ENCODE data around the gene VASH1. TPM values are rescaled to one million over a fixed set of nuclear protein-coding genes. Genes with fewer than 3 reads are reported as not detected.

Gene VASH1
- total and polyA plus RNA-seq, 2 of the 13 experiments (the other 11 are each of a cell fraction or from before 2014, with no cell fraction given): 0.11 to 0.24 TPM

DNA sequence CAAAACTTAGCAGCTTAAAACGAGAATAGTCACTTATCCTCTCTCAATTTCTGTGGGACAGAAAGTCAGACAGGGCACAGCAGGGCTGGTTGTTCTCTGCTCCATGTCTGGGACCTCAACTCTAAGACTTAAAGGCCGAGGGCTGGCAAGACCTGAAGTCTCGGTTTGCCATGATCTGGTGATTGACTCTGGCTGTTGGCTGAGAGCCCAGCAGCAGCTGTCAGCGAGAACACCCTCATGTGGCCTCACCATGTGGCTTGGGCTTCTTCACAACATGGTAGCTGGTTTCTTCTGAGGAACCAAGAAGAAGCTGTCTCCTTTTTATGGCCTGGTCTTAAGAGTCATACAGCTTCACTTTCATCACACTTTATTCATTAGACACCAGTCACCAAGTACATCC lies 1.7 kb upstream of the VASH1 start:
- no peak for DNase-seq (ENCODE audit: low spot score)
- in situ Hi-C loops (cut with HindIII; ENCODE audit: extremely low pct_ligation_motif_present, low pct_unique_long_range_greater_than_20kb): no loop called here
- TF ChIP-seq, protein P1, sequence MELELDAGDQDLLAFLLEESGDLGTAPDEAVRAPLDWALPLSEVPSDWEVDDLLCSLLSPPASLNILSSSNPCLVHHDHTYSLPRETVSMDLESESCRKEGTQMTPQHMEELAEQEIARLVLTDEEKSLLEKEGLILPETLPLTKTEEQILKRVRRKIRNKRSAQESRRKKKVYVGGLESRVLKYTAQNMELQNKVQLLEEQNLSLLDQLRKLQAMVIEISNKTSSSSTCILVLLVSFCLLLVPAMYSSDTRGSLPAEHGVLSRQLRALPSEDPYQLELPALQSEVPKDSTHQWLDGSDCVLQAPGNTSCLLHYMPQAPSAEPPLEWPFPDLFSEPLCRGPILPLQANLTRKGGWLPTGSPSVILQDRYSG (CRISPR knock-in tag; IDR thresholded peaks at IDR 0.05): no peak
- TF ChIP-seq, protein P2, sequence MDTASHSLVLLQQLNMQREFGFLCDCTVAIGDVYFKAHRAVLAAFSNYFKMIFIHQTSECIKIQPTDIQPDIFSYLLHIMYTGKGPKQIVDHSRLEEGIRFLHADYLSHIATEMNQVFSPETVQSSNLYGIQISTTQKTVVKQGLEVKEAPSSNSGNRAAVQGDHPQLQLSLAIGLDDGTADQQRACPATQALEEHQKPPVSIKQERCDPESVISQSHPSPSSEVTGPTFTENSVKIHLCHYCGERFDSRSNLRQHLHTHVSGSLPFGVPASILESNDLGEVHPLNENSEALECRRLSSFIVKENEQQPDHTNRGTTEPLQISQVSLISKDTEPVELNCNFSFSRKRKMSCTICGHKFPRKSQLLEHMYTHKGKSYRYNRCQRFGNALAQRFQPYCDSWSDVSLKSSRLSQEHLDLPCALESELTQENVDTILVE (CRISPR knock-in tag; IDR thresholded peaks at IDR 0.05): no peak
- TF ChIP-seq, protein P3, sequence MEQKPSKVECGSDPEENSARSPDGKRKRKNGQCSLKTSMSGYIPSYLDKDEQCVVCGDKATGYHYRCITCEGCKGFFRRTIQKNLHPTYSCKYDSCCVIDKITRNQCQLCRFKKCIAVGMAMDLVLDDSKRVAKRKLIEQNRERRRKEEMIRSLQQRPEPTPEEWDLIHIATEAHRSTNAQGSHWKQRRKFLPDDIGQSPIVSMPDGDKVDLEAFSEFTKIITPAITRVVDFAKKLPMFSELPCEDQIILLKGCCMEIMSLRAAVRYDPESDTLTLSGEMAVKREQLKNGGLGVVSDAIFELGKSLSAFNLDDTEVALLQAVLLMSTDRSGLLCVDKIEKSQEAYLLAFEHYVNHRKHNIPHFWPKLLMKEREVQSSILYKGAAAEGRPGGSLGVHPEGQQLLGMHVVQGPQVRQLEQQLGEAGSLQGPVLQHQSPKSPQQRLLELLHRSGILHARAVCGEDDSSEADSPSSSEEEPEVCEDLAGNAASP (CRISPR knock-in tag; IDR thresholded peaks at IDR 0.05; ENCODE audit: borderline replicate concordance): no peak
- TF ChIP-seq ZIK1 (CRISPR knock-in tag; IDR thresholded peaks at IDR 0.05; ENCODE audit: borderline replicate concordance, low read depth) (no peak), ESRRA (CRISPR knock-in tag; IDR thresholded peaks at IDR 0.05; ENCODE audit: low read depth) (no peak), ARNTL (CRISPR knock-in tag; IDR thresholded peaks at IDR 0.05) (no peak), ZNF605 (CRISPR knock-in tag; IDR thresholded peaks at IDR 0.05) (no peak), MATR3 (CRISPR knock-in tag; IDR thresholded peaks at IDR 0.05) (no peak), NFATC3 (CRISPR knock-in tag; IDR thresholded peaks at IDR 0.05) (no peak), KLF11 (CRISPR knock-in tag; IDR thresholded peaks at IDR 0.05) (no peak), ZNF780A (CRISPR knock-in tag; IDR thresholded peaks at IDR 0.05) (no peak), ZNF547 (CRISPR knock-in tag; IDR thresholded peaks at IDR 0.05) (no peak), ZNF883 (CRISPR knock-in tag; IDR thresholded peaks at IDR 0.05; ENCODE audit: not compliant biosample characterization) (no peak), ZNF713 (CRISPR knock-in tag; IDR thresholded peaks at IDR 0.05) (no peak)
- TF ChIP-seq, protein P4, sequence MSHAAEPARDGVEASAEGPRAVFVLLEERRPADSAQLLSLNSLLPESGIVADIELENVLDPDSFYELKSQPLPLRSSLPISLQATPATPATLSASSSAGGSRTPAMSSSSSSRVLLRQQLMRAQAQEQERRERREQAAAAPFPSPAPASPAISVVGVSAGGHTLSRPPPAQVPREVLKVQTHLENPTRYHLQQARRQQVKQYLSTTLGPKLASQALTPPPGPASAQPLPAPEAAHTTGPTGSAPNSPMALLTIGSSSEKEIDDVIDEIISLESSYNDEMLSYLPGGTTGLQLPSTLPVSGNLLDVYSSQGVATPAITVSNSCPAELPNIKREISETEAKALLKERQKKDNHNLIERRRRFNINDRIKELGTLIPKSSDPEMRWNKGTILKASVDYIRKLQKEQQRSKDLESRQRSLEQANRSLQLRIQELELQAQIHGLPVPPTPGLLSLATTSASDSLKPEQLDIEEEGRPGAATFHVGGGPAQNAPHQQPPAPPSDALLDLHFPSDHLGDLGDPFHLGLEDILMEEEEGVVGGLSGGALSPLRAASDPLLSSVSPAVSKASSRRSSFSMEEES (CRISPR knock-in tag; IDR thresholded peaks at IDR 0.05): no peak
- TF ChIP-seq, protein P5, sequence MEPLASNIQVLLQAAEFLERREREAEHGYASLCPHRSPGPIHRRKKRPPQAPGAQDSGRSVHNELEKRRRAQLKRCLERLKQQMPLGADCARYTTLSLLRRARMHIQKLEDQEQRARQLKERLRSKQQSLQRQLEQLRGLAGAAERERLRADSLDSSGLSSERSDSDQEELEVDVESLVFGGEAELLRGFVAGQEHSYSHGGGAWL (CRISPR knock-in tag; IDR thresholded peaks at IDR 0.05): no peak
- TF ChIP-seq, protein P6, sequence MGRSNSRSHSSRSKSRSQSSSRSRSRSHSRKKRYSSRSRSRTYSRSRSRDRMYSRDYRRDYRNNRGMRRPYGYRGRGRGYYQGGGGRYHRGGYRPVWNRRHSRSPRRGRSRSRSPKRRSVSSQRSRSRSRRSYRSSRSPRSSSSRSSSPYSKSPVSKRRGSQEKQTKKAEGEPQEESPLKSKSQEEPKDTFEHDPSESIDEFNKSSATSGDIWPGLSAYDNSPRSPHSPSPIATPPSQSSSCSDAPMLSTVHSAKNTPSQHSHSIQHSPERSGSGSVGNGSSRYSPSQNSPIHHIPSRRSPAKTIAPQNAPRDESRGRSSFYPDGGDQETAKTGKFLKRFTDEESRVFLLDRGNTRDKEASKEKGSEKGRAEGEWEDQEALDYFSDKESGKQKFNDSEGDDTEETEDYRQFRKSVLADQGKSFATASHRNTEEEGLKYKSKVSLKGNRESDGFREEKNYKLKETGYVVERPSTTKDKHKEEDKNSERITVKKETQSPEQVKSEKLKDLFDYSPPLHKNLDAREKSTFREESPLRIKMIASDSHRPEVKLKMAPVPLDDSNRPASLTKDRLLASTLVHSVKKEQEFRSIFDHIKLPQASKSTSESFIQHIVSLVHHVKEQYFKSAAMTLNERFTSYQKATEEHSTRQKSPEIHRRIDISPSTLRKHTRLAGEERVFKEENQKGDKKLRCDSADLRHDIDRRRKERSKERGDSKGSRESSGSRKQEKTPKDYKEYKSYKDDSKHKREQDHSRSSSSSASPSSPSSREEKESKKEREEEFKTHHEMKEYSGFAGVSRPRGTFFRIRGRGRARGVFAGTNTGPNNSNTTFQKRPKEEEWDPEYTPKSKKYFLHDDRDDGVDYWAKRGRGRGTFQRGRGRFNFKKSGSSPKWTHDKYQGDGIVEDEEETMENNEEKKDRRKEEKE (IDR thresholded peaks at IDR 0.05): no peak

More for the DNA sequence above, 1.7 kb upstream of the VASH1 start:
- H3K9ac ChIP-seq (ENCODE audit: insufficient read depth, low read depth, low read length): no peak overlapping the region
- H4K20me1 ChIP-seq (ENCODE audit: insufficient read depth, low read length): no peaks in the 10 kb centered on the region
- POLR2A ChIA-PET: no interaction called here
- CTCF ChIA-PET (ENCODE audit: low intra/inter-chr PET ratio, low total read pairs): no interaction called here
- H3K27me3 ChIP-seq (ENCODE audit: control insufficient read depth in 1 of 2, insufficient read depth in 2 of 2, low read length in 2 of 2): peaks cover 2 to 36% of the 10 kb centered on the region in 2 experiments; a peak in 4 of 5 replicates
- no peaks in the 10 kb centered on the region for H3K36me3 ChIP-seq (replicated peaks in 1 of 2; ENCODE audit: control insufficient read depth in 1 of 2, insufficient read depth in 2 of 2, low read length in 2 of 2)
- no peaks in the 10 kb centered on the region for H3K79me2 ChIP-seq (ENCODE audit: insufficient read depth, low read length)
- H3K4me3 ChIP-seq (replicated peaks in 1 of 3; ENCODE audit: insufficient read depth in 1 of 3, low read depth in 2 of 3, low read length in 3 of 3): no peak overlapping the region
- no peak for ATAC-seq
- H3K4me1 ChIP-seq (ENCODE audit: insufficient read depth, low read length): 0 out of 2 replicates have a peak, but pooled peaks cover 7% of the 10 kb centered on the region
- 23% methylated on average over 2 of the region's 4 CpGs for WGBS (ENCODE audit: low lambda C conversion rate)
- intact Hi-C loops (cut with micrococcal nuclease; ENCODE audit: unreplicated experiment): no loop called here
- no TSS peak for BruUV-seq (replicated peaks)
- no peak overlapping the region for H2AFZ ChIP-seq (ENCODE audit: low read length)
- no peaks in the 10 kb centered on the region for H3K9me3 ChIP-seq (ENCODE audit: low read length)
- H3K27ac ChIP-seq (ENCODE audit: extremely low read length, insufficient read depth, low read length): no peak overlapping the region
- no peak for FAIRE-seq
- H3K4me2 ChIP-seq (ENCODE audit: low read depth, low read length): no peak overlapping the region
